Measurements from ENCODE around the gene SHANK1.

GRCh38 chr19:50710612-50711011 is 9.0 kb downstream of the SHANK1 start:
- TF ChIP-seq CTCF (IDR thresholded peaks at IDR 0.05; ENCODE audit: insufficient read depth, low read length, poor library complexity, severe bottlenecking) = no peak
- TF ChIP-seq EZH2phosphoT487 (conservative IDR thresholded peaks at IDR 0.05; ENCODE audit: low read length) = no peak

Measured in SU-DHL-6 (cell line).